ENCODE measurements around the gene MAST4. TPM values are rescaled to one million over a fixed set of nuclear protein-coding genes. Genes with fewer than 3 reads are reported as not detected.

MAST4 gene
- total RNA-seq, 2 donors from 2014 or later = 50.4 to 60.6 TPM

- peaks cover 0 to 21% of the 10 kb centered on the region in 2 donors for H3K4me1 ChIP-seq
- H3K27ac ChIP-seq = no peak overlapping the region
- no peaks in the 10 kb centered on the region for H3K36me3 ChIP-seq
- no peaks in the 10 kb centered on the region for H3K27me3 ChIP-seq
- H3K9me3 ChIP-seq = no peaks in the 10 kb centered on the region
- no peak overlapping the region for H3K4me3 ChIP-seq
- TF ChIP-seq CTCF (IDR thresholded peaks at IDR 0.05) = no peak
- DNase-seq (ENCODE audit: low spot score) = no peak
Observed at GRCh38 chr5:67205981-67206380, 609.8 kb downstream of the MAST4 start.

GRCh38 chr5:67206461-67206860 is 610.3 kb downstream of the MAST4 start:
- peaks cover 0 to 21% of the 10 kb centered on the region in 2 donors for H3K4me1 ChIP-seq
- no peak overlapping the region for H3K4me3 ChIP-seq
- no peaks in the 10 kb centered on the region for H3K27me3 ChIP-seq
- no peaks in the 10 kb centered on the region for H3K36me3 ChIP-seq
- H3K27ac ChIP-seq = no peak overlapping the region
- TF ChIP-seq CTCF (IDR thresholded peaks at IDR 0.05) = no peak
- no peaks in the 10 kb centered on the region for H3K9me3 ChIP-seq
- DNase-seq (ENCODE audit: low spot score) = no peak

GRCh38 chr5:67206929-67207328 is 610.7 kb downstream of the MAST4 start:
- Histone ChIP-seq H3K36me3 (no peaks in the 10 kb centered on the region), H3K27ac (peak overlapping the region in 1 of 2 donors; percentile 13), H3K9me3 (no peaks in the 10 kb centered on the region), H3K4me3 (no peak overlapping the region), H3K27me3 (no peaks in the 10 kb centered on the region), H3K4me1 (peaks cover 0 to 21% of the 10 kb centered on the region in 2 donors)
- TF ChIP-seq CTCF (IDR thresholded peaks at IDR 0.05) = no peak
- no peak for DNase-seq (ENCODE audit: low spot score)

- no peaks in the 10 kb centered on the region for H3K36me3 ChIP-seq
- no peak for DNase-seq (ENCODE audit: low spot score)
- H3K27me3 ChIP-seq = no peaks in the 10 kb centered on the region
- H3K4me1 ChIP-seq = peaks cover 0 to 20% of the 10 kb centered on the region in 2 donors
- no peaks in the 10 kb centered on the region for H3K9me3 ChIP-seq
- H3K27ac ChIP-seq = no peak overlapping the region
- TF ChIP-seq CTCF (IDR thresholded peaks at IDR 0.05) = no peak
- H3K4me3 ChIP-seq = no peak overlapping the region
Observed at GRCh38 chr5:67208403-67208802, 612.2 kb downstream of the MAST4 start.

- no peaks in the 10 kb centered on the region for H3K36me3 ChIP-seq
- peak; percentile 63 to 89 for TF ChIP-seq CTCF (IDR thresholded peaks at IDR 0.05)
- no peaks in the 10 kb centered on the region for H3K27me3 ChIP-seq
- peak; percentile 74 for DNase-seq (ENCODE audit: low spot score)
- H3K9me3 ChIP-seq = no peaks in the 10 kb centered on the region
- no peak overlapping the region for H3K4me3 ChIP-seq
- H3K4me1 ChIP-seq = peaks cover 0 to 14% of the 10 kb centered on the region in 2 donors
- H3K27ac ChIP-seq = no peak overlapping the region
Observed at GRCh38 chr5:67209141-67209771, 613.1 kb downstream of the MAST4 start.

GRCh38 chr5:67211926-67212325 is 615.7 kb downstream of the MAST4 start:
- H3K4me3 ChIP-seq = no peak overlapping the region
- no peaks in the 10 kb centered on the region for H3K27me3 ChIP-seq
- peaks cover 0 to 30% of the 10 kb centered on the region in 2 donors for H3K4me1 ChIP-seq
- H3K36me3 ChIP-seq = no peaks in the 10 kb centered on the region
- no peak for DNase-seq (ENCODE audit: low spot score)
- H3K9me3 ChIP-seq = no peaks in the 10 kb centered on the region
- no peak overlapping the region for H3K27ac ChIP-seq
- no peak for TF ChIP-seq CTCF (IDR thresholded peaks at IDR 0.05)
